Ovary (tissue), 3 donors: ENCODE data around the gene SRP54.

Source experiments
- EP300 ChIP-seq: sonication (generic); formaldehyde crosslinking; IDR thresholded peaks from one replicate; pipeline ENCODE4 v1.6.1; 2017; ENCODE audit warnings: antibody characterized with exemption
- POLR2A ChIP-seq: fragments of 450-650 bp; IDR thresholded peaks from one replicate; pipeline ENCODE4 v1.6.1; 2017; ENCODE audit warnings: antibody characterized with exemption, mild to moderate bottlenecking, moderate library complexity
- TF ChIP-seq, protein P1 (sequence below), 3 donors: fragments of 450-650 bp in 2 of 3; fragments of 200-600 bp in 1 of 3; IDR thresholded peaks; one replicate each; pipeline versions ENCODE4 v1.5.1 to v1.8.0; 2016 to 2022; ENCODE audit warnings: antibody characterized with exemption in 3 of 3, mild to moderate bottlenecking in 1 of 3
- donor health status: DM: no; HTN: no; CAD: no.

DNA sequence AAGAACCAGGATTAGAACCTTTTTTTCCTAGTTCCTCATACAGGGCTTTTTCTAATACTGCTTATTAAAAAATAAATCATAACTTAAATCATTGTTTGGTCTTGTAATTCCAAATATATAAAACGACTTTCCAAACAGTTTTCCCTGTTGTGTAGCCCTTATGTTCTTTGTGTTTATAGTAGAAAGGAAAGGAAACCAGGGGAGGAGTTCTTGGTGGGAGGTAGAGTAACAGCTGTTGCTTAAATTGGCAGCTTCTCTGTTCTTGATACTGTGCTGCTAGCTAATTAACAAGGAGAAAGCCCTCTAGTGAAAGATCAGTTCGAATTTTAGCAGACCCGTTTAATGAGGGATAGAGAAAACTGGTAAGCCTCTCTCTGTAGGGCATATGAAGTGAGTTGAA is 15.0 kb downstream of the SRP54 start:
- TF ChIP-seq, protein P1, sequence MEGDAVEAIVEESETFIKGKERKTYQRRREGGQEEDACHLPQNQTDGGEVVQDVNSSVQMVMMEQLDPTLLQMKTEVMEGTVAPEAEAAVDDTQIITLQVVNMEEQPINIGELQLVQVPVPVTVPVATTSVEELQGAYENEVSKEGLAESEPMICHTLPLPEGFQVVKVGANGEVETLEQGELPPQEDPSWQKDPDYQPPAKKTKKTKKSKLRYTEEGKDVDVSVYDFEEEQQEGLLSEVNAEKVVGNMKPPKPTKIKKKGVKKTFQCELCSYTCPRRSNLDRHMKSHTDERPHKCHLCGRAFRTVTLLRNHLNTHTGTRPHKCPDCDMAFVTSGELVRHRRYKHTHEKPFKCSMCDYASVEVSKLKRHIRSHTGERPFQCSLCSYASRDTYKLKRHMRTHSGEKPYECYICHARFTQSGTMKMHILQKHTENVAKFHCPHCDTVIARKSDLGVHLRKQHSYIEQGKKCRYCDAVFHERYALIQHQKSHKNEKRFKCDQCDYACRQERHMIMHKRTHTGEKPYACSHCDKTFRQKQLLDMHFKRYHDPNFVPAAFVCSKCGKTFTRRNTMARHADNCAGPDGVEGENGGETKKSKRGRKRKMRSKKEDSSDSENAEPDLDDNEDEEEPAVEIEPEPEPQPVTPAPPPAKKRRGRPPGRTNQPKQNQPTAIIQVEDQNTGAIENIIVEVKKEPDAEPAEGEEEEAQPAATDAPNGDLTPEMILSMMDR (IDR thresholded peaks at IDR 0.05): no peak
- TF ChIP-seq POLR2A (no peak), EP300 (no peak)
